ENCODE data around the gene ISM1. TPM values are rescaled to one million over a fixed set of nuclear protein-coding genes. Genes with fewer than 3 reads are reported as not detected.

ISM1 gene
- total RNA-seq, 2 donors from 2014 or later = 0.59 to 1.3 TPM

DNA sequence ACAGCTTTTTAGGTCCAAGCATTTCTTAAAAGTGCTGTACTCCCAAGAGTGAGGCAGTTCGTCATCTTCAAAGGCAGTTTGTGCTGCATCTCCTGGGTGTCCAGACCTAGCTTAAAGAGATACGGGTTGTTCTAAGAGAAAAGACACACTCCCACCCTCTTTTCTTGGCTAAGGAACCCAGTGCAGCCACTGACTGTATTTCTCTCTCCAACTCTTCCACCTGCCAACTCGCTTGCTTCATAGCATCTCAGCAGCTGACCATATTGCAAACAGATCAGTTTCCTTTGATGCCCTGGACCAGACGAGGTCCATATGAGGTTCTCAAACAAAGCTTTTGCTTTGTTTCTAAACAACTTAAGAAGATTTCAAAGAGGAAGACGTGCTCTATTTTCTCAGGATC lies 101.1 kb downstream of the ISM1 start:
- H3K36me3 ChIP-seq = no peaks in the 10 kb centered on the region
- H3K4me1 ChIP-seq = no peaks in the 10 kb centered on the region
- H3K27me3 ChIP-seq = no peaks in the 10 kb centered on the region
- H3K27ac ChIP-seq = no peak overlapping the region
- H3K9me3 ChIP-seq = no peaks in the 10 kb centered on the region
- TF ChIP-seq, protein P1, sequence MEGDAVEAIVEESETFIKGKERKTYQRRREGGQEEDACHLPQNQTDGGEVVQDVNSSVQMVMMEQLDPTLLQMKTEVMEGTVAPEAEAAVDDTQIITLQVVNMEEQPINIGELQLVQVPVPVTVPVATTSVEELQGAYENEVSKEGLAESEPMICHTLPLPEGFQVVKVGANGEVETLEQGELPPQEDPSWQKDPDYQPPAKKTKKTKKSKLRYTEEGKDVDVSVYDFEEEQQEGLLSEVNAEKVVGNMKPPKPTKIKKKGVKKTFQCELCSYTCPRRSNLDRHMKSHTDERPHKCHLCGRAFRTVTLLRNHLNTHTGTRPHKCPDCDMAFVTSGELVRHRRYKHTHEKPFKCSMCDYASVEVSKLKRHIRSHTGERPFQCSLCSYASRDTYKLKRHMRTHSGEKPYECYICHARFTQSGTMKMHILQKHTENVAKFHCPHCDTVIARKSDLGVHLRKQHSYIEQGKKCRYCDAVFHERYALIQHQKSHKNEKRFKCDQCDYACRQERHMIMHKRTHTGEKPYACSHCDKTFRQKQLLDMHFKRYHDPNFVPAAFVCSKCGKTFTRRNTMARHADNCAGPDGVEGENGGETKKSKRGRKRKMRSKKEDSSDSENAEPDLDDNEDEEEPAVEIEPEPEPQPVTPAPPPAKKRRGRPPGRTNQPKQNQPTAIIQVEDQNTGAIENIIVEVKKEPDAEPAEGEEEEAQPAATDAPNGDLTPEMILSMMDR (IDR thresholded peaks at IDR 0.05) = no peak
- no peak overlapping the region for H3K4me3 ChIP-seq
- DNase-seq (ENCODE audit: low spot score) = no peak

DNA sequence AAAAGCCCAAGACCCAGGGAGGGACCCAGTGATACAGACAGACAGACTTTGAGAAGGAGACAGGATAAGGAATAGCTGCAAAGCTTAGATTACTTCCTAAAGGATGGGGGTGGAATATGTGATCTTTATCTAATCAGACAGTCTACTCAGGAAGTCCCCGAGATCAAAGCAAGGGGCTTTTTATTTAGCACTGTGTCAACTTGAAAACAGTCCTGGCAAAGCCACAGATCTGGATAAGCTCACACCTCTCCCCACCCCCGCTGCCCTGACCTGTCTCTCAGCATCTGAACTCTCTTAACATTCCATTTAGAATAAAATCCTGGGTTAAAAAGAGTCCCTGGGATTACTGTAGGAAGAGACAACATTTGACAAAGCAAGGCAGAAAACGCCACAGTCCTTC lies 101.5 kb downstream of the ISM1 start:
- H3K27ac ChIP-seq = no peak overlapping the region
- H3K4me1 ChIP-seq = no peaks in the 10 kb centered on the region
- TF ChIP-seq, protein P1 (IDR thresholded peaks at IDR 0.05) = no peak

DNA sequence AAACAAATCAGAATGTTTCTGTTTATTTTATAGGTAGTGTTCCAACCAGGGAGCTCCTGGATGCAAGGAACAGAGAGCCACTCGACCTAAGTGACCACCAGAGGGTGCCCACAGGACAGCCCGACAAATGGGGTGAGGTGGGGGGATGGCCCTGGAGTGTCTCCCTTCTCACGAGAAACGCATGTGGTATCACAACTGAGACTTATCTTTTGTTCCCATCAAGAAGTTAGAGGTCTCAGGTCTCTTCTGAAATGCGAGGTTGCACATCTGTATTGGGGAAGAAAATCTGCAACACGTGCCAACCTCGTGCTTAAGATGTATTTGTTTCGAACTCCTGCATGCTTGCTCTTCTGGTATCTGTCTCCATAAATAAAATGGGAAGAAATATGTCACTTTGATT lies 104.0 kb downstream of the ISM1 start:
- Histone ChIP-seq H3K36me3 (no peaks in the 10 kb centered on the region), H3K27me3 (no peaks in the 10 kb centered on the region), H3K4me1 (no peaks in the 10 kb centered on the region), H3K4me3 (no peak overlapping the region), H3K27ac (no peak overlapping the region), H3K9me3 (no peaks in the 10 kb centered on the region)
- TF ChIP-seq, protein P1 (IDR thresholded peaks at IDR 0.05) = peak; percentile 30 to 60
- DNase-seq (ENCODE audit: low spot score) = no peak

More for the DNA sequence above, 101.5 kb downstream of the ISM1 start:
- no peaks in the 10 kb centered on the region for H3K27me3 ChIP-seq
- H3K36me3 ChIP-seq = no peaks in the 10 kb centered on the region
- no peaks in the 10 kb centered on the region for H3K9me3 ChIP-seq
- DNase-seq (ENCODE audit: low spot score) = no peak
- no peak overlapping the region for H3K4me3 ChIP-seq

DNA sequence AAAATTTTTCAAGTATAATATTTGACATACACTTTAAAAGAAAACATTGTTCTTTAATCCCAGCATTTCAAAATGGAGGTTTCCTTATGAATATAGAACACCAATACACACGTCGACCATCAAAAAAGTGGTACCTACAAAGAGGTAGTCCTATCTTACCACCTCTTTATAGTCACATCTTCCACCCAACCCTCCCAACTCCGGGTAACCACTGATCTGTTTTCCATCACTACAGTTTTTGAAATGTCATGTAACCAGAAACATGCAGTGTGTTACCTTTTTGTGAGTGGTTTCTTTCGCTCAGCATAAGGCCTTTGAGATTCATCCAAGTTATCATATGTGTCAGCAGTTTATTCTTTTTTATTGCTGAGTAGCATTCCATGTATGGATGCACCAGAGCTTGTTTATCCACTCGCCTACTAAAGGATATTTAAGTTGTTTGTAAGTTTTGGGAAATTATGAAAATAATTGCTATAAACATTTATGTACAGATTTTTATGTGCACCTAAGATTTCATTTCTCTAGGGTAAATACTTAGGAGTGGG lies 104.8 kb downstream of the ISM1 start:
- Histone ChIP-seq H3K27me3 (no peaks in the 10 kb centered on the region), H3K4me1 (no peaks in the 10 kb centered on the region), H3K36me3 (no peaks in the 10 kb centered on the region), H3K9me3 (no peaks in the 10 kb centered on the region), H3K27ac (no peak overlapping the region), H3K4me3 (no peak overlapping the region)
- TF ChIP-seq, protein P1 (IDR thresholded peaks at IDR 0.05) = no peak
- DNase-seq (ENCODE audit: low spot score) = no peak

DNA sequence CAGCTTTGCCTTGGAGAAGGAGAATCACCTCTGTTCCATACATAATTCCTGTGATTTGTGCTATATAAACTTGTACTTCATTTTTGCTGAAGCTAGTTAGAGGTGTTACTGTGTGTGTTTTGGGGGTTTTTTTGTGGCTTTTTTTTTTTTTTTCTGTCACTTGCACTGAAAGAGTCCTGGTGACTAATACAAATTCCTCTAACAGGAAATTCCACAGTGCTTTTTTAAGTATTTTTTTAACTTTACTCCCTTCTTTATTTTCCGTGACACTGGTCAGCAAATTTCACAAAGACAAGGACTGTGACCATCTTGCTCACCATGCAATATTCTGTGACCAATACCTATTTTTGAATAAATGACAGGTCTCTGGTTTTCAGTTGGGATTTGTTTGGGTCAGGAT lies 110.5 kb downstream of the ISM1 start:
- H3K4me1 ChIP-seq = no peaks in the 10 kb centered on the region
- no peaks in the 10 kb centered on the region for H3K27me3 ChIP-seq
- no peaks in the 10 kb centered on the region for H3K36me3 ChIP-seq
- no peak overlapping the region for H3K4me3 ChIP-seq
- DNase-seq (ENCODE audit: low spot score) = no peak
- H3K27ac ChIP-seq = no peak overlapping the region
- H3K9me3 ChIP-seq = no peaks in the 10 kb centered on the region
- TF ChIP-seq, protein P1 (IDR thresholded peaks at IDR 0.05) = no peak

DNA sequence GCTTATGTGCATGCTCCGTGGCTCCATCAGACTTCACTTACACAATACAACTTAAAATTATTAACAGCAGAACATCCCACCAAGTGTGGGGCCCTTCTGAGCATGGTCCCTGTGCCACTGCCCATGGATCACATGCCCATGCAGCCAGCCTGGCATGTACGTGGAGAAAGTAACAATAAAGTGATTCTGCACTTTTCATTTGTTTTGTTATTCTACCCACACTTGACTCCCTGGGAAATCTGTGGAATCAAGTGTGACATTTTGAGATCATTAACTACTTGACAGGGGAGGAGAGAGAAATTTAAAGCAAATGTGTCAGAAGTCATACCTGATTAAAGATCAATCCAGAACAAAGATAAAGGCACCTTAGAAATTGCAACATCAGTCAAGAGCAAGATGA lies 112.0 kb downstream of the ISM1 start:
- no peaks in the 10 kb centered on the region for H3K4me1 ChIP-seq
- no peak for DNase-seq (ENCODE audit: low spot score)
- no peak overlapping the region for H3K27ac ChIP-seq
- no peak overlapping the region for H3K4me3 ChIP-seq
- H3K9me3 ChIP-seq = no peaks in the 10 kb centered on the region
- no peaks in the 10 kb centered on the region for H3K36me3 ChIP-seq
- H3K27me3 ChIP-seq = no peaks in the 10 kb centered on the region
- TF ChIP-seq, protein P1 (IDR thresholded peaks at IDR 0.05) = no peak

All from right atrium auricular region (tissue), 2 donors.